Parathyroid adenoma (tissue), 2 donors: ENCODE results near the gene PGBD5.

Source experiments
- H2AFZ ChIP-seq: fragments of 300-600 bp; sonication (generic); one replicate; pipeline ENCODE4 v1.7.0; 2017; ENCODE audit warnings: antibody characterized with exemption, mild to moderate bottlenecking
- H3K27ac ChIP-seq: fragments of 300-600 bp; sonication (generic); one replicate; pipeline ENCODE4 v1.7.0; 2017
- H3K27me3 ChIP-seq: fragments of 300-600 bp; sonication (generic); one replicate; pipeline ENCODE4 v1.7.0; 2017; ENCODE audit warnings: low read length; ENCODE audit not compliant: control insufficient read depth, insufficient read depth
- H3K36me3 ChIP-seq: fragments of 300-600 bp; sonication (generic); one replicate; pipeline ENCODE4 v1.7.0; 2017; ENCODE audit warnings: low read length; ENCODE audit not compliant: control insufficient read depth, insufficient read depth
- H3K4me1 ChIP-seq: fragments of 300-600 bp; sonication (generic); one replicate; pipeline ENCODE4 v1.7.0; 2017; ENCODE audit warnings: control low read depth
- H3K4me2 ChIP-seq: fragments of 300-600 bp; sonication (generic); one replicate; pipeline ENCODE4 v1.7.0; 2017; ENCODE audit warnings: low read length
- H3K4me3 ChIP-seq: fragments of 300-600 bp; sonication (generic); one replicate; pipeline ENCODE4 v1.7.0; 2017; ENCODE audit warnings: low read depth, low read length
- H3K79me2 ChIP-seq: fragments of 300-600 bp; sonication (generic); one replicate; pipeline ENCODE4 v1.7.0; 2017; ENCODE audit warnings: control low read depth
- H3K9ac ChIP-seq: fragments of 300-600 bp; sonication (generic); one replicate; pipeline ENCODE4 v1.7.0; 2017; ENCODE audit warnings: mild to moderate bottlenecking
- H3K9me3 ChIP-seq: fragments of 300-600 bp; sonication (generic); one replicate; pipeline ENCODE4 v1.7.0; 2017; ENCODE audit warnings: low read length; ENCODE audit not compliant: control insufficient read depth
- CTCF ChIP-seq: fragments of 300-600 bp; sonication (generic); IDR thresholded peaks from one replicate; pipeline ENCODE4 v1.7.0; 2017; ENCODE audit warnings: antibody characterized with exemption, mild to moderate bottlenecking
- donor health status: primary hyperparathyroidism.

PGBD5 gene

DNA sequence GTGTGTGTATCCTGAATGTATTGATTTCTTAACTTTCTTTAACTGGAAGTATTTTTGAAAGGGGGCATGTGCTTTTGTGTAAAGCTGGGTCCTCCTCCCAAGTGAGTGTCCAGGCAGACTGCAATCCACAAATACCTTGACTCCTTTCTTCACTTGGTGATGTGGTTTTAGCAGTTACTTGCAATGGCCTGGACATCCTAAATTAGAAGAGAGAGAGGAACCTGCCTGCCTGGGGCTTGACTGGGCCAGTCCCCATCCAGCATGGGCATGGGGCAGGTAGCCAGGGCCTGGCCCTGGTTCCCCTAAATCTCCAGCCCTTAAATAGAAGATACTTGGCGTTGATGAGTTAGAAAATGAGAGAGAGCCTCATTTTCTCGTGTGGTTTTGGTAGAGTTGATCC lies 159.7 kb downstream of the PGBD5 start:
- Histone ChIP-seq H2AFZ (no peak overlapping the region), H3K27ac (no peak overlapping the region), H3K4me3 (no peak overlapping the region), H3K36me3 (no peaks in the 10 kb centered on the region), H3K9me3 (no peaks in the 10 kb centered on the region), H3K4me2 (no peak overlapping the region), H3K4me1 (no peaks in the 10 kb centered on the region), H3K27me3 (no peaks in the 10 kb centered on the region), H3K79me2 (no peaks in the 10 kb centered on the region), H3K9ac (no peak overlapping the region)
- TF ChIP-seq CTCF = no peak

- H3K9me3 ChIP-seq = no peaks in the 10 kb centered on the region
- no peak for TF ChIP-seq CTCF
- no peak overlapping the region for H2AFZ ChIP-seq
- H3K27me3 ChIP-seq = no peaks in the 10 kb centered on the region
- no peak overlapping the region for H3K27ac ChIP-seq
- H3K4me3 ChIP-seq = no peak overlapping the region
- H3K9ac ChIP-seq = no peak overlapping the region
- no peaks in the 10 kb centered on the region for H3K4me1 ChIP-seq
- H3K79me2 ChIP-seq = no peaks in the 10 kb centered on the region
- no peak overlapping the region for H3K4me2 ChIP-seq
- H3K36me3 ChIP-seq = no peaks in the 10 kb centered on the region
Measured at GRCh38 chr1:230265200-230266115, 160.7 kb downstream of the PGBD5 start.
